ENCODE measurements around the gene PLD6.
"Not testable (repeated sequence)": the region's sequence is repeated elsewhere in the genome, so short reads cannot be mapped to it uniquely, and the experiment has no call there.

Gene PLD6

DNA sequence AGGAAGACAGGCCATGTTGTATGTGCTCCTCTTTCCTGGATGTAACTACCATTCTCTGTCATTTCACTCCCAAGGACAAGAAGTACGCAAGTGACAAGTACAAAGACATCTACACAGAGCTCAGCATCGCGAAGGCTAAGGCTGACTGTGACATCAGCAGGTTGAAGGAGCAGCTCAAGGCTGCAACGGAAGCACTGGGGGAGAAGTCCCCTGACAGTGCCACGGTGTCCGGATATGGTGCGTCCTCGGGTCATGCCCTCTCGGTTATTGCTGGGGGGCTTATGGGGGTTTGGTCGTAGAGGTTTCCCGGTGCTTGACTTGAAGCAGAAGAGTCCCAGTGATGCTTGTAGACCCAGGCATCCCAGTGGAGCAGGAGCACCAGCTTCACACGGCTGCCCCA lies 29.0 kb downstream of the PLD6 start:
- DNase-seq (ENCODE audit: low read depth, low spot score), result no peak

DNA sequence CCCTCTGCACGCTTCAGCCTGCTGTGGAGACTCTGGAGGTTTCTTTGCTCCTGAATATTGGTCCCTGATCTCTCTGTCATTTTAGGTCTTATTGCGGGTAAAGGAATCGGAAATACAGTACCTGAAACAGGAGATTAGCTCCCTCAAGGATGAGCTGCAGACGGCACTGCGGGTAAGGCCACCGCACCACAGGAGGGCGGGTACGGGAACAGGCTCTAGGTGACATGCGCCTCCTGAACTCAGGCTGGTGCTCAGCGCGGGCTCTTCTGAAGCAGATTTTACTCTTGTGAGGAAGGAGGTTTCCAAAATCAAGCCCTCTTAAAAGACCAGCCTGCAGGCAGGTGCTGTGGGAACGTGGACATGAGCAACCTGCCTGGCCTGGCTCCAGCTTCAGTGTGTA lies 29.8 kb downstream of the PLD6 start:
- no peak for DNase-seq (ENCODE audit: low read depth, low spot score)

DNA sequence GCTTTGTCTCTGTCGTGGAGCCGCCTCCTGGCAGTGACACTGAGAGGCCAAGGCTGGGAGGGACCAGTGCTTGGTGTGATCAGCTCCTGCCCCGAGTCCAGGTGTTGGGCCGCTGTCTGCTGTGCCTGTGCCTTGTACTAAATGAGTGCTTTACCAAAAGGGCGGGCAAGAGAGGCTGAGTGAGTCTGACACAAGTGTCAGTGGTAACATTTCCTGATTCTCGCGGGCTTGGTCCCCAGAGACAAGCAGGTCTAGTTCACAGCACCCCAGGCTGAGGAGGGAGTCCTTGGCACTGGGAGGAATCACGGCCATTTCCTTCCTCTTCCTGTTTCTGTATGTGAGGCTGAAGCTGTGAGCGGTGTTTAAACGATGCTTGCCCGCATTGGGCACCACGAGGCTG lies 30.2 kb downstream of the PLD6 start:
- DNase-seq (ENCODE audit: low read depth, low spot score), result no peak

DNA sequence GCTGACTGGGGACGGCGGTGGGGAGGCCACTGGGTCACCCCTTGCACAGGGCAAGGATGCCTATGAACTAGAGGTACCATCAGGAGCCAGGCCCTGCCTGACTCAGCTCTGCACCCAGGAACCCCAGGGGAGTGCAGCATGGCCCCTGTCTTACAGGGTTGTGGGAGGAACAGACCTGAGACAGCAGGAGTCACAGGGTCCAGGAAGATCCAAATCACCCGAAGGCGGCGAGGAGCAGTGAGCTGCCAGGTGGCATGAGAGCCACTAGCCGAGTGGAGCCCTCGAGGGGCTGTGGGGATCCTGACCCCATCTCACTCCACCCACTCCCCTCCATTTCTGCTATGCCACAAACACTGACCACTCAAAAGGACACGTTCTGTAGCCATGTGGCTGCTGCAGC lies 30.8 kb downstream of the PLD6 start:
- no peak for DNase-seq (ENCODE audit: low read depth, low spot score)

DNA sequence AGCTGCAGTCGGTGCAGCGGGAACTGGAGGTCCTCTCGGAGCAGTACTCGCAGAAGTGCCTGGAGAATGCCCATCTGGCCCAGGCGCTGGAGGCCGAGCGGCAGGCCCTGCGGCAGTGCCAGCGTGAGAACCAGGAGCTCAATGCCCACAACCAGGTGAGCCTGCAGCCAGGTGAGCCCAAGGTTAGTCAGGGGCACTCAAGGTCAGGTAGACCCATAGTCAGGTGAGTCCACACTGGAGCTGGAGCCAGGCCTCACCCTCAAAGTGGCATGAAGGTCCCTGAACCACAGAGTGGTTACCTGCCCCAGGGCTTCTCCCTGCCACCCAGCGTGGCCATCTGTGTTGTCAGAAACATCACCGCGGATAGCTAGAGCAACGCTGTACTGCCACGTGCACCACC lies 32.2 kb downstream of the PLD6 start:
- DNase-seq (ENCODE audit: low read depth, low spot score), result no peak

DNA sequence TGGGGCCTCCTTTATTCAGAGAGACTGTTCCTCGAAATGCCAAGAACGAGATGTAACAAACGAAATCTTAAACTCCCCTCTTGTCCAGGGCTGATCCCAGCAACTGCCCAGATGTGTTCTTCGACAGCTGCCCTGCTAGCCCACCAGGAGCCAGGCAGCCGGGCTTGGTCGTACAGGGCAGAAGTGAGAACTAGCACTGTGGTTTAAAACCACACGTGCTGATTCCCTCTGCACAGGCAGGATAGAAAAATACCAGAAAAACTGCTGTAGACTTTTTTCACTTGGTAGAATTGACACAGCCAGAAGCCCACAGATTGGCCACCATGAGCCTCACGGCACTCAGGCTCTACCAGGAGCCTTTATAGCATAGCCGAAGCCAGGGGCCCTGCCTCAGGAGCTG lies 33.1 kb downstream of the PLD6 start:
- no peak for DNase-seq (ENCODE audit: low read depth, low spot score)

DNA sequence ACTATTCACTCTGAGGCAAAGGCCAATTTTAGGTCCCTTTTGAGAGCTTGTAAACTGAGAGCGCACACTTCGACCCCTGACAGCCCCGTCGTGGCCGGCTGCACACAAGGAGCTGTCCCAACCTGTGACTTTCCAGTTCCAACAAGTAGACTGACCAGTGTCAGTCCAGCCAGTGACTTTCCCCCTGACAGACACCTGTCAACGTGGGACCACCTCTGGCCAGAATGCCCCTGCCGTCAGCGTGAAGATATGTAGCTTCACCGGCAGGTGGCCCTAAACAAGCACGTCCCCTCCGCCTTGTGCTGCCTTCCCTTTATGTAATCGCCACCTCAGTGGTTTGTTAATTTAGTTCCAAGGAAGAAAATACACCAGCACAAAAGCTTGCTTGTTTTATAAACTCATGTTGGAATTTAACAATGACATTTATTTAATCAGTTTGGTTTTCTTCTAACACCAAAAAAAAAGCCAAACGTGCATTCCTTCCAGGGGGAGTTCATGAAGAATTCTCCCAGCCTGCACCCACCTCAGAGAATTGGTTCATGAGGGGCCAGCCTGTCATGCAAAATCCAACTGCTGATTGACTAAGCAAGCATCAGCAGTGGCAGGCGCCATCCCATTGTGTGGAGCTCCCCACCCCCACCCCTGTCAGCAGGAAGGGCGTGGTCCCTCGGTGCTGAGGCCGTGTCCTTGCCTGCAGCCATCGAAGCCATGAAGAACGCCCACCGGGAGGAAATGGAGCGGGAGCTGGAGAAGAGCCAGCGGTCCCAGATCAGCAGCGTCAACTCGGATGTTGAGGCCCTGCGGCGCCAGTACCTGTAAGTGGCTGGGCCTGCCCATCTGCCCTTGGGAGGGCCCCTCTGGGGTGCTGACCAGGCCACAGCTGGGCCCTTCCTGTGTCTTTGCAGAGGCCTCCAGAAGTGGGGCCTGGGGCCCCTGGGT lies 33.9 kb downstream of the PLD6 start:
- DNase-seq (ENCODE audit: low read depth, low spot score), result no peak

DNA sequence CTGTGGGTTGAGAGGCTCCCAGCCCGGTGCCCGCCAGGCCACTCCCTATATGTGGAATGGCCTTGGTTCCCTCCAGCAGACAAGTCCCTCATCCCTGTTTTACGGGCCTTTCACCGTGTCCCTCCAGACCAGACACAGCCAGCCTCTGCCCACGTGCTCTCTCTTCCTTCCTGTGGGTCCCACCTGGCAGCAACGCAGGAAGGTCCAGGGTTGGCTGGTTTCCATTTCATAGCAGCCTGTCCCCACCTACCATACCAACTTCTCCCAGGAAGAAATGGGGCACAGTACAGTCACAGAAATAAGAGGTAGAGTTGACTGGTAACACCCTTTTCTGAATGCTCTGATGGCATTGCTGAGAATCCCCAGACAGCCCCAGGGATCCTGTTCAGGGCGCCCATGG lies 34.9 kb downstream of the PLD6 start:
- DNase-seq (ENCODE audit: low read depth, low spot score), result no peak

DNA sequence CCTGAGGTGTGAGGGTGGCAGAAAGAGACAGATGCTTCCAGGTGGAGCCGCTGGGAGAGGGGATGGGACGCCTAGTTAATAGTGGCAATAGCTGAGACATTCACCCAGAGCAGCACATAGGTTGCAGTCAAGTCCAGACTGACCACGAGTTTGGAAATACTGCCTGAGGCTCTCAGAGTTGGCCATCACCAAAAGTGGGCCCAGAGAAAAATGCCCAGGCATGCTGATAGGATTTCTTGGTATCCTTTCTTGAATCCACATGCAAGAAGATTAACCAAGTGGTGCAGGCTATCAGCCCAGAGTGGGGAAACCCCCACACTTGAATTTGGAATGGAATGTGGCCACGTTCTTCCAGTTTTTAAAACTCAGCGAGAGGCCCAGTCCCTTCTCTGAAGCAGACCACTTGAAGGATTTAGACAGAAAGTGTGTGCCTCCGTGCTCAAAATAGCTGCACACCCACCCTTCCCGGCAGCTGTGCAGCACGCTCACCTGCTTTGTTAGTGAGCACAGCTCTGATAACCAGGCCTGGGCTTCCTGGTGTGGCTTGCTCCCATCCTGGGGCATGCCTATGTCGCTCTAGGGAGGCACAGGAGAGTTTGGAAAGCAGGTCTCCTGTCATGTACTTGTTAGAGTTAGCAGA lies 35.7 kb downstream of the PLD6 start:
- DNase-seq (ENCODE audit: low read depth, low spot score), result peak; percentile 53

DNA sequence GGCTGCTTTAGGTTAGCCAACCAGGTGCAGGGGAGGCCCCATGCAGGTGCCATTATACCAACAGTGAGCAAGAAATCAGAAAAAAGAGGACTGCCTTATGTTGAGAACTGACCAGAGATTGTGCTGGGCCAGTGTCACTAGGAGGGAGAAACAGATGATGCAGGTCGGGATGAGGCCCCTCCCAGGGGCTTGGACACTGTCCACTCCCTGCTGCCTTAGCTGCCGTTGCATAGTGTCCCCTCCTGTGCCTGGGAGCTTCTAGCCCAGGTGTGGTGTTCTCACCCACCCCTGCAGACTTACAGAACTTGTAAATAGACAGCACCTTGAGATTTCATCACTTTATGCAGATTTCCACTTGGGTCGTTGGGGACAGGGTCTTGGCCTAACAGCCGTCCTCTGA lies 36.7 kb downstream of the PLD6 start:
- no peak for DNase-seq (ENCODE audit: low read depth, low spot score)

DNA sequence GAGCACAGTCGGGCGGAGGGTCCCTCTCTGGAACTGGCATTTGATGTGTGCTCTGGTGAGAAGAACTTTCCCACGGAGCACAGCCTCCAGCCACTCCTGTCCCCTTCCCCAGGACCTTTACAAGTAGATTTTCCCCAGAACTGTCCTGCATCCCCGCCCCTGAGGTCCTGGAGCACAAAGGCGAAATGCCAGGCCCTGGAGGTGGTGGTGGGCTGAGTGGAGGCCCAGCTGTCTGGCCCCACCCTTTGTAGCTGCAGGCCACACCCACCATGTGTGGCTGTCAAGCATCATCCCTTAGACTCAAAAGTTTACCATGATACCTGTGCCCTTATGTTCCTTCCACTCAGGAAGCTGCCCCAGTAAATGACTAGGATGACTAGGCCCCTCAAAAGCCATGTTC lies 37.7 kb downstream of the PLD6 start:
- no peak for DNase-seq (ENCODE audit: low read depth, low spot score)

DNA sequence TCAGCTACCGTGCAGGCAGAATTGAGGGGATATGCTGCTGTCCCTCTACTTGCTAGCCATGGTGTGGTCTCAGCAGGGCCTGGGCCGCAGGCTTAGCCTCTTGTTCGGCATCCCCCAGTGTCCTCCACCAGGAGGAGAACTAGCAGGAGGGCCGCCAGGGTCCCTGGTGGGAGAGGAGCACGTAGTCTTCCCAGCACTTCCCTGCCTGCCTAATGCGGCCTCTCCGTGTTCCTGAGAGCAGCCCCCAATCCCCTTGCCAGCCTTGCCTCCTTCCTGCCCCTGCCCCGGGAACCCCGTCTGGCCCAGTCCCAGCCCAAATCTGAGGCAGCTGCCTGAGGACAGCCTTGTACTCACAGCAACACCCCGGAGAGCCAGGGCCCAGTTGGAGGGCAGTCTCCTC lies 38.1 kb downstream of the PLD6 start:
- no peak for DNase-seq (ENCODE audit: low read depth, low spot score)

DNA sequence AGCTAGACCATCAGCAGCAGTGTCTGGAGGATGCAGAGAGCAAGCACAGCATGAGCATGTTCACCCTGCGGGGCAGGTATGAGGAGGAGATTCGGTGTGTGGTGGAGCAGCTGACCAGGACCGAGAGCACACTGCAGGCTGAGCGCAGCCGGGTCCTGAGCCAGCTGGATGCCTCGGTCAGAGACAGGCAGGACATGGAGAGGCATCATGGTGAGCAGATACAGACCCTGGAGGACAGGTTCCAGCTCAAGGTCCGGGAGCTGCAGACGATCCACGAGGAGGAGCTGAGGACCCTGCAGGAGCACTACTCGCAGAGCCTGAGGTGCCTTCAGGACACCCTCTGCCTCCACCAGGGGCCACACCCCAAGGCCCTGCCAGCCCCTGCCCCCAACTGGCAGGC lies 38.8 kb downstream of the PLD6 start:
- DNase-seq (ENCODE audit: low read depth, low spot score), result no peak

DNA sequence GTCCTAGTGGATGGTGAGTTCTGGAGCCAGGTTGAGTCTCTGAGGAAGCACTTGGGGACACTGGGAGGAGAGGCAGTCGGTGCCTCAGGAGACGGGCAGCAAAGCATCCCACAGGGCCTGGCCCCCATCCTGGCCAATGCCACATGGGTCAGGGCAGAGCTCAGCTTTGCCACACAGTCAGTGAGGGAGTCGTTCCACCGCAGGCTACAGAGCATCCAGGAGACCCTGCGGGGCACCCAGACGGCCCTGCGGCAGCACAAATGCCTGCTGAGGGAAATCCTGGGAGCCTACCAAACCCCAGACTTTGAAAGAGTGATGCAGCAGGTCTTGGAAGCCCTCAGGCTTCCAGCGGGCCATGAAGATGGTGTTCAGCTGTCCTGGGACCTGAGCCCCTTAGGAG lies 39.7 kb downstream of the PLD6 start:
- DNase-seq (ENCODE audit: low read depth, low spot score), result no peak

DNA sequence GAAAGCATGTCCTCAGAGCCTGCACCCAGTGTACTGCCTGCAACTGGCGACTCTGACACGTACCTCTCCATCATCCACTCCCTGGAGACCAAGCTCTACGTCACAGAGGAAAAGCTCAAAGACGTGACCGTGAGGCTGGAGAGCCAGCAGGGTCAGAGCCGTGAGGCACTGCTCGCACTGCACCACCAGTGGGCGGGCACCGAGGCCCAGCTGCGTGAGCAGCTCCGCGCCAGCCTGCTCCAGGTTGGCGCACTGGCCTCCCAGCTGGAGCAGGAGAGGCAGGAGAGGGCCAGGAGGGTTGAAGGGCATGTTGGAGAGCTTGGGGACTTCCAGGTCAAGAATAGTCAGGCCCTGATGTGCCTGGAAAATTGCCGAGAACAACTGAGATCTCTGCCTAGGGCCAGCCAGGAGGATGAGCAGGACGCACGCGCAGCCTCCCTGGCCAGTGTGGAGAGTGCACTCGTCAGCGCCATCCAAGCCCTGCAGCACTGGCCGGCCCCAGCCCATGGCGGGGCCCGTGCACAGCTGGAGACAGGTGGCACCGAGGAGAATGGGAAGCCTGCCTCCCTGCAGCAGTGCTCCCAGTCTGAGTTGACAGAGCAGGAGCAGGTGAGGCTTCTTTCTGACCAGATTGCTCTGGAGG lies 40.3 kb downstream of the PLD6 start:
- DNase-seq (ENCODE audit: low read depth, low spot score), result no peak

DNA sequence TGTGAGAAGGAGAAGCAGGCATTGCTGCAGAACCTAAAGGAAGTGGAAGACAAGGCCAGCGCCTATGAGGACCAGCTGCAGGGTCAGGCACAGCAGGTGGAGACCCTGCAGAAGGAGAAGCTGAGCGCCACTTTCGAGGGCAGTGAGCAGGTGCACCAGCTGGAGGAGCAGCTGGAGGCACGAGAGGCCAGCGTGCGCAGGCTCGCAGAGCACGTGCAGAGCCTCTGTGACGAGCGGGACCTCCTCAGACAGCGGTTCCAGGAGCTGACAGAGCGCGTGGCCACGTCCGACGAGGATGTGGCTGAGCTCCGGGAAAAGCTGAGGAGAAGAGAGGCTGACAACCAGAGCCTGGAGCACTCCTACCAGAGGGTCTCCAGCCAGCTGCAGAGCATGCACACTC lies 41.5 kb downstream of the PLD6 start:
- no peak for DNase-seq (ENCODE audit: low read depth, low spot score)

DNA sequence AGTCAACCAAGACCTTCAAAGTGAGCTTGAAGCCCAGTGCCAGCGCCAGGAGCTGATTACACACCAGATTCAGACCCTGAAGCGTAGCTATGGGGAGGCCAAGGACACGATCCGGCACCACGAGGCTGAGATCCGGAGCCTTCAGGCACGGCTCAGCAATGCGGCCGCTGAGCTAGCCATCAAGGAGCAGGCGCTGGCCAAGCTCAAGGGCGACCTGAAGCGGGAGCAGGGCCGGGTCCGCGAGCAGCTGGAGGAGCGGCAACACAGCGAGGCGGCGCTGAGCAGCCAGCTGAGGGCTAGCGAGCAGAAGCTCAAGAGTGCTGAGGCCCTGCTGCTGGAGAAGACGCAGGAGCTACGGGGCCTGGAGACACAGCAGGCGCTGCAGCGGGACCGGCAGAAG lies 42.0 kb downstream of the PLD6 start:
- DNase-seq (ENCODE audit: low read depth, low spot score), result no peak

DNA sequence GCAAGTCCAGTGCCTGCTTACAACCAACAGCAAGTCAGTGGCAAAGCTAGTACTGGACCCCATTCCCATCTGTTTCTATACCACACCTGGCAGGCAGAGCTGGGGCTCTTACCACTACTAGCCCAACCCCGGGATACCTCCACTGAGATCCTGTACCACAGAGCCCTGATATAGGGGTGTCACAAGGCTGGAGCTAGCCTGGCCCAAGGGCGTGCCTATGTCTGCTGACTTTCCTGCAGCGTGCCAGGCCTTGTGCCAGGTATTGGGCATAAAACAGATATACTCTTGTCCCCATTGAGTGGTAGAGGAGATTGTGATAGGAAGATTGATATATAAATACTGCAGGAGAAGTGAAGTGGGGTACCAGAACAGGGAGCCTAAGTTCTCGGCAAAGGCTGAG lies 44.4 kb downstream of the PLD6 start:
- DNase-seq (ENCODE audit: low read depth, low spot score), result no peak

DNA sequence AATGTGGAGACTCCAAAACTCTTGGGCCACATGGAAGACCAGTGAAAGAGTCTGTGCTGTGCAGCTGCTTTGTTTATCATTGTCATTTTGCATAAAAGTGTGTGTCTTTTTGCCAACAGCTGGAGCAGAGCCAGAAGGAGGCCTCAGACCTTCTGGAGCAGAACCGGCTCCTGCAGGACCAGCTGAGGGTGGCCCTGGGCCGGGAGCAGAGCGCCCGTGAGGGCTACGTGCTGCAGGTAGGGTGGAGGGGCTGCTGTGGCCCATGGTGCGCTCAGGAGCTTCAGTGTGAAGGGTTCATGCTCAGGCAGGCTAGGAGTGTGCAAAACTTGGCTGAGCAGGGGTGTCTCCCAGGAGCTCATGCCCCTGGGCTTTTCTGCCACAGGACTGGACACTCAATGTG lies 45.0 kb downstream of the PLD6 start:
- no peak for DNase-seq (ENCODE audit: low read depth, low spot score)

DNA sequence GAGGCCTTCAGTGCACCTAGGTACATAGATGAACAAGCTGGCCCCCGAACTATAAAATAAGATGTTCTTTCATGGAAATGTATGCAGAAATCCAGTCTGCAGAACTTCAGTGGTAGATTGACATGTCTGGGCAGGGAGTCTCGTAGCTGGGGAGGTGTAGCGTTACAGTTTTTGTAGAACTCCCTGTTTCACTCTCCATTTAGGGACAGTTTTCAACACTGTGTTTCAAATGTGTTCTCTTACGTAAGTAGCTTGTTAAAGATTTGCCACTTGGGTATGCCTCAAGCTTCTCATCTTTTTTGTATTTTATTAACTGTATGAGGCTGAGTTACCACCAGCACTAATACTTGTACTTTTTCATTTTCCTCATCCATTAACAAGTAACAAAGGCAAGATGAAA lies 46.6 kb downstream of the PLD6 start:
- DNase-seq (ENCODE audit: low read depth, low spot score), result no peak

DNA sequence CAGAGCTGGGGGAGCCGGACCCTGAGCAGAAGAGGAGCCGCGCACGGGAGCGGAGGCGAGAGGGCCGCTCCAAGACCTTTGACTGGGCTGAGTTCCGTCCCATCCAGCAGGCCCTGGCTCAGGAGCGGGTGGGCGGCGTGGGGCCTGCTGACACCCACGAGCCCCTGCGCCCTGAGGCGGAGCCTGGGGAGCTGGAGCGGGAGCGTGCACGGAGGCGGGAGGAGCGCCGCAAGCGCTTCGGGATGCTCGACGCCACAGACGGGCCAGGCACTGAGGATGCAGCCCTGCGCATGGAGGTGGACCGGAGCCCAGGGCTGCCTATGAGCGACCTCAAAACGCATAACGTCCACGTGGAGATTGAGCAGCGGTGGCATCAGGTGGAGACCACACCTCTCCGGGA lies 47.6 kb downstream of the PLD6 start:
- DNase-seq (ENCODE audit: low read depth, low spot score), result not testable (repeated sequence)

DNA sequence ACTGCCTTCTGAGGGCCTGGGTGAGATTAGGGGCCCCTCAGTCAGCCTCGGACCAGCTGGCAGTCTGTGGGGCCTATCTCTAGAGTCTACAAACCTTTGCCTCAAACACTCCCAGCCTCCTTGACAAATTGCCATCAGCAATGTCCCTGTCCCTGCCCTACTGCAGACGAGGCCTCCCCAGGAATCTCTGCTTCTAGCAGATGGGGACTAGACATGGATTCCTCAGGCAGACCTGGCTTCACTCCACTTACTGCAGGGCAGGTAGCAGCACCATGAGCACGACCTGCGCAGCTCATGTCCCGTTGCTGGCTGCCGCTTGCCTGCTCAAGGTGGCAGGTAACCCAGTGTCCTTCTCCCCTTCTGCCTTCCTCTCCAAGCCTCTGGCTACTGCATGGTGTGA lies 49.1 kb downstream of the PLD6 start:
- no peak for DNase-seq (ENCODE audit: low read depth, low spot score)

DNA sequence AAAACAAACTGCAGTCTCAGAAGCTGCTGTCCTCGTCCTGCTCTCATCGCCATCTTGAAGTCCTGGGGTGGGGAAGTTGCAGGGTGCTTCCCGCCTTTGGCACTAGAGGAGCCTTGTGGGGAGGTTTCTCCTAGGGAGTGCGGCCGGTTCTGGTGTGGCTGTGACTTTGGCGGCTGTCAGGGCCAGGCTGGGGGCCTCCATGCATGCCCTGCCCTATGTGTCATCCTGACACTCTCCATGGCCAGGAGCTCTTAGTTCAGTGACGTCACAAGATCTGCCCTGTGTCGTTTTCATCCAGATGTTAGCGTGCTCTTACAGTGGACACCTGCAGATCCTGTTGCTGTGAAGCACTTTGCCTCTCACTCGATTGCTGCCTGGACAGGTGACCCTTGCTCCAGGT lies 49.6 kb downstream of the PLD6 start:
- peak; percentile 40 for DNase-seq (ENCODE audit: low read depth, low spot score)
